Coronary artery (tissue), 2 donors: ENCODE data around the gene TSPAN32.

Experiments used
- DNase-seq: peaks from one replicate; pipeline ENCODE4 v3.0.0-alpha.2; 2017; ENCODE audit warnings: low spot score
- H3K27ac ChIP-seq, 2 donors: fragments of 200-600 bp; sonication (generic); one replicate each; pipeline ENCODE4 v1.5.1; 2016 to 2019
- H3K4me3 ChIP-seq: fragments of 200-600 bp; sonication (generic); 2 replicates; pipeline ENCODE4 v1.5.1; 2016; ENCODE audit warnings: mild to moderate bottlenecking, moderate library complexity
- TF ChIP-seq, protein P1 (sequence below): fragments of 200-600 bp; sonication (generic); IDR thresholded peaks from one replicate; pipeline ENCODE4 v1.5.1; 2019; ENCODE audit warnings: antibody characterized with exemption

Gene TSPAN32

DNA sequence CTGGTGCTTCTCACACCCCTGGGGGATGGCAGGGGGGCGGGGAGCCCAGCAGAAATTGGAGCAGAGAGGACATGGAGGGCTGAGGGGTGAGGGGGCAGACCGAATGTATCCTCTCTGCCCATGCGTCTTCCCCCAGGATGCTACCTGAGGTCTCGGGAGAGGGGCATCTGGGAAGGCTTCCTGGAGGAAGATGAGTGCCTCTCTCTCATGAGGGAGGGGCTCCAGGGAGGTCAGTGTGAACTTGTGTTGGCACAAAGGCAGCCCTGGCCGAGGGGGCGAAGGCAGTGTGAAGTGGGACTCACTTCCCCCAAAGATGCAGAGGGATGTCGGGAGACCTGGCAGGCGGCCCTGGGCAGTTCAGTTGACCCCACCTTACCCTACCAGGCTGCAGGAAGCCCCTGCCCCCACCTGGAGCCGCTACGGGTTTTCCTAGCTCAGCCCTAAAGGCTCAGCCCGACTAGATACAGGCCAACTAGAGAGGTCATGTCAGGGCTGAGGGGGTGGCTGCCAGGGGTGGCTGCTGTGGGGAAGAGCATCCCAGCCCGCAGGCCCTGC, 41.8 kb upstream of the TSPAN32 start:
- peak; percentile 67 for DNase-seq
- Histone ChIP-seq H3K27ac (no peak overlapping the region), H3K4me3 (no peak overlapping the region)
- TF ChIP-seq, protein P1, sequence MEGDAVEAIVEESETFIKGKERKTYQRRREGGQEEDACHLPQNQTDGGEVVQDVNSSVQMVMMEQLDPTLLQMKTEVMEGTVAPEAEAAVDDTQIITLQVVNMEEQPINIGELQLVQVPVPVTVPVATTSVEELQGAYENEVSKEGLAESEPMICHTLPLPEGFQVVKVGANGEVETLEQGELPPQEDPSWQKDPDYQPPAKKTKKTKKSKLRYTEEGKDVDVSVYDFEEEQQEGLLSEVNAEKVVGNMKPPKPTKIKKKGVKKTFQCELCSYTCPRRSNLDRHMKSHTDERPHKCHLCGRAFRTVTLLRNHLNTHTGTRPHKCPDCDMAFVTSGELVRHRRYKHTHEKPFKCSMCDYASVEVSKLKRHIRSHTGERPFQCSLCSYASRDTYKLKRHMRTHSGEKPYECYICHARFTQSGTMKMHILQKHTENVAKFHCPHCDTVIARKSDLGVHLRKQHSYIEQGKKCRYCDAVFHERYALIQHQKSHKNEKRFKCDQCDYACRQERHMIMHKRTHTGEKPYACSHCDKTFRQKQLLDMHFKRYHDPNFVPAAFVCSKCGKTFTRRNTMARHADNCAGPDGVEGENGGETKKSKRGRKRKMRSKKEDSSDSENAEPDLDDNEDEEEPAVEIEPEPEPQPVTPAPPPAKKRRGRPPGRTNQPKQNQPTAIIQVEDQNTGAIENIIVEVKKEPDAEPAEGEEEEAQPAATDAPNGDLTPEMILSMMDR, result no peak

DNA sequence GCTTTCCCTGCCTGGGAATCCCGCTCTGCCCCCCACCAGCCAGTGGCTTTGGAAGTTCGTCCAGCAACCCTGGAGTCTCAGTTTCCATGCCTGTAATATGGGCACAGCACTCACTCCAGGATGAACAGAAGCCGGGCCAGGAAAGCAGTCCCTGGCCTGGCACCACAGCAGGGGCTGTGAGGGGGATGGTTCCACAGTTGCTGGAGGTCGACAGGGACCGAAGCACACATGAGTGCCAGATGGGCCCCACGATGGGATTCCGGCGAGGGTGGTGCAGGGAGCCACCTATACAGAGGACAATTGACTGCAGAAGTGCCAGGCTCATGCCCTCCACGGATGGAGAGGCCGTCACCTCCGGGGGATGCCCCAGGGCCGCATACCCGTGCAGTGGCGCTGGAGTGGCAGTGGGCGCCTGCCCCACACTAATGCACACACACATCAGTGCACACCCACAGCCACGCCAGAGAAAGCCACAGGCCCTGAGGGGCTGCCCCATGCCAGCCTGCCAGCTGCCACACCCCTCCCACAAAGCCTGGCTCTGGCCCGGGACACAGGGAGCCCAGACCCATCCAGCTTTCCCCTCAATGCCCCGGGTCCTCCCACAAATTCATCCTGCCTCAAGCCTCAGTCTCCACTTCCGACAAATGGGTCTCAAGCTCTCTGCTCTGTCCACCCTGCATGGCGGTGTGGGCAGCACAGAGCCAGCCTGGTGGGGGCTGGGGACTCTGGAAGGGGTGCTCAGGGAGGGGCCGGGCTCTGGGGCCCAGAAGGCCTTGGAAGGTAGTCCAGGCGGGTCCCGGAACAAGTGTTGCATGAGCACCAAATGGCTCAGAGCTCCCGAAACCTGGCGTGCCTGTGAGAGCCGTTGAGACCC, 41.1 kb upstream of the TSPAN32 start:
- TF ChIP-seq, protein P1, result no peak
- Histone ChIP-seq H3K4me3 (no peak overlapping the region), H3K27ac (no peak overlapping the region)
- DNase-seq, result no peak

DNA sequence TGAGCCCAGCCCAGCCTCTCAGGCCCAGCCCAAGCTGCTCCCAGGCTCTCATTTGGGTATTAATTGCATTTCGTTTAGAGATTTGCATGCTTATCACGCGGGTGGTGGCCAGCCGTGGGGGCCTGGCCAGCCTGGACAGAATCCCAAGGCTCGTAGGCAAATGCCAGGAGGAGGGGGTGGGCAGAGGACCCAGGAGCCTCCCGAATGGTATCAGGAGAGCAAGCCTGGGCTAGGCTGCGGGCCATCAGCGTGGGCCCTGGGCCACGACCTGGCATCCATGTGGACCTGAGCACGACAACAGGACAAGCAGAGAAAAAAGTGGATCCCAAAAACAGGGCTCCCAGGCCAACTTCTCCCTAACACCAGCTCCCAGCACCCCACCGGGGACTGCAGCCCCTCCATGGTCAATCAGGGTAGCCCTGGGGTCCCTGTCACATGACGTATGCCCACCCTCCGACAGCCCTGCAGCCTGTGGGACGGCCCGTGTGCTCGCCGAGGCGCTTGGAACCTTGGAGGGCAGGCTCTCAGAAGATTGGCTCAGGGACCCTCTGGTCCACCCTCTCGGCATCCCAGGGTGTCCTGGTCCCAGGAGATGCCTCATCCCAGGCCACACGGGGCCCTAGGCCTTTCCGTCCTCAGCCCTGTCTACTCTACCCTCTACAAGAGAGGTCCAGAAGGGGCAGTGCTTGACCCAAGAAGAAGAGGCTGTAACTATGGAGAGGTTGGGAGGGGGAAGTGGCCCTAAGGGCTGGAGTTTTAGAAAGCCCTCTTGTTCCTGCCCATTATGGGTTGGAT, 40.2 kb upstream of the TSPAN32 start:
- H3K27ac ChIP-seq, result no peak overlapping the region
- TF ChIP-seq, protein P1, result no peak
- DNase-seq, result no peak
- no peak overlapping the region for H3K4me3 ChIP-seq

DNA sequence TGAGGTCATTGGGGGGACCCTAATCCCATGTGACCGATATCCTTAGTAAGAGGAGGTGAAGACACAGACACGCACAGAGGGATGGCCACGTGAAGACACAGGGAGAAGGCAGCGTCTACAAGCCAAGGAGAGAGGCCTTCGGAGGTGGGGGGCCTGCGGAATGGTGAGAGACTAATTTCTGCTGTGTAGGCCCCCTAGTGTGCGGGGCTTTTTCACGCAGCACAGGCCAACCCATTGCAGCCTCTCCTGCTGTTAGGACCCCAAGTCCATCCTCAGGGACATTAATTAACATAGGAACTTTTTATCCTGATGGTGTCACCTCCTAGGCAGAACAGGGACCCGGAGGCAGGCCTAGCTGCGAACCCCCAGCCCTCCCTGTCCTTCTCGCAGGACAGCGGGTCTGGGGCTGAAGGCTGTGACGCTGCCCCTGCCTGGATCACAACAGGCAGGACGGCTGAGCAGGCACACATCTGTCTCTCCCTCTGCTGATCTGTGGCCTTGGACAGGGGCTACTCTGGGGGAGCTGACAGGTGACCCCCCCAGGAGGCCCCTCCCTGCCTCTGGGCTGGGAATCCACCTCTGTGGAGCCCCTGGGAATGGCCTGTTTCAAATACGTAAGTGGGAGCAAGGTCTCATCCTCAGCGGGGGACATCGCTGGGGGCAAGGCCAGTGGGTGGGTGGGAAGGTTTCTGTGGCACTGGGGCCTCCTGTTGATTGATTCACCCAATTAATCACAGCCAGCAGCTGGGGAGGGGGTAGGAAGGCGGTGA, 39.3 kb upstream of the TSPAN32 start:
- Histone ChIP-seq H3K27ac (no peak overlapping the region), H3K4me3 (no peak overlapping the region)
- TF ChIP-seq, protein P1, result no peak
- no peak for DNase-seq

DNA sequence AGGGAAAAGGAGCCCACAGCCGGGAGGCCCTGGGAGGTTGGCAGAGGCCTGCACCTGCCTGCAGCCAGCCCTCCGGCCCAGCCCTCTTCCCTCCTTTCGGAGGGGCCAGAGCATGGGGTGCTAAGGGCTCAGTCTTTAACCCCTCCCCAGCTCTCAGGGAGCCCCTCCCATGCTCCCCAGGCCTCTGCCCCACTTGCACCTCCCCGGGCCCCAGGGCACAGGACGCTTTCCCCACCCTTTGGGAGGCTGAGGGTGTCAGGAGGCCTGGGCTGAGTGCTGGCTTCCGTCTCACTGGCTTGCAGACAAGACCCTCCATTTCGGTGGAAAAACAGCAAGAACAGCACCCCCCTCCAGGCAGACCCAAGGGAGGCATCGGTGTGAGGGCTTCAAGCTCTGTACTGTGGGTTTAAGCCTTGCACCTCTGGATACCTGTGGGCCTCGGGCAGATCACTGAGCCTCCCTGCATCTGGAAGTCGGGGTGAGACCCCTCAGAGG, 38.7 kb upstream of the TSPAN32 start:
- H3K4me3 ChIP-seq, result no peak overlapping the region
- DNase-seq, result no peak
- H3K27ac ChIP-seq, result no peak overlapping the region
- TF ChIP-seq, protein P1, result no peak

DNA sequence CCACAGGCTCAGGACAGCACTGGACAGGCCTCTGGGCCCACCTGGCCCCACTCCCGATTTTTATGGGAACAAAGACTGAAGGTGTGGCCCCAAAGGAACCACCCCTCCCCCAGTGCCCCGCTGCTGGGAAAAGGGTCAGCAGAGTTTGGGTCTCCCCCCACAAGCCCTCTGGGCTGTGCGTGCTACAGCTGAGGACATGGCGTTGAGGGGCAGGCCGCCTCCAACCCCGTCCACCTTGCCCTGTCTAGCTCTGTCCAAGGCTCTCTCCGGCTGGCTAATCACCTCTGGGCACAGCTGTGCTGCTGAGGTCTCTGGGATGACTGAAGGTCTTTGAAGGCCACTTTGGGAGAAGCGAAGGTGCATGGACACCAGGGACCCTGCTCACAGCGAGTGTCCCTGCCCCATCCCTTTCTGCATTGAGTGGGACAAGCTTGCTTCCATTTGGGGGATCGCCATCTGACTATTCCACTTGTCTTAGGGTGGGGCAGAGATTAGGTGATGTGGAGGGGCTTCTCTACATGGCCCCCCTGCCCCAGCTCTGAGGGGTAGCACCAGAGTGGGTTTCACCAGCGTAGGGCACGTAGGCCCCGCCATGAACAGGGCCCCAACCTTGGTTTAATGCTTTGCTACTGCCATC, 38.0 kb upstream of the TSPAN32 start:
- Histone ChIP-seq H3K27ac (no peak overlapping the region), H3K4me3 (no peak overlapping the region)
- TF ChIP-seq, protein P1, result no peak
- DNase-seq, result peak; percentile 56
